Measurements from ENCODE around the gene RRP9. TPM values are rescaled to one million over a fixed set of nuclear protein-coding genes. Genes with fewer than 3 reads are reported as not detected.

The RRP9 gene
- total and polyA plus RNA-seq, 9 donors, result 4.9 to 32.7 (median 16.8) TPM

DNA sequence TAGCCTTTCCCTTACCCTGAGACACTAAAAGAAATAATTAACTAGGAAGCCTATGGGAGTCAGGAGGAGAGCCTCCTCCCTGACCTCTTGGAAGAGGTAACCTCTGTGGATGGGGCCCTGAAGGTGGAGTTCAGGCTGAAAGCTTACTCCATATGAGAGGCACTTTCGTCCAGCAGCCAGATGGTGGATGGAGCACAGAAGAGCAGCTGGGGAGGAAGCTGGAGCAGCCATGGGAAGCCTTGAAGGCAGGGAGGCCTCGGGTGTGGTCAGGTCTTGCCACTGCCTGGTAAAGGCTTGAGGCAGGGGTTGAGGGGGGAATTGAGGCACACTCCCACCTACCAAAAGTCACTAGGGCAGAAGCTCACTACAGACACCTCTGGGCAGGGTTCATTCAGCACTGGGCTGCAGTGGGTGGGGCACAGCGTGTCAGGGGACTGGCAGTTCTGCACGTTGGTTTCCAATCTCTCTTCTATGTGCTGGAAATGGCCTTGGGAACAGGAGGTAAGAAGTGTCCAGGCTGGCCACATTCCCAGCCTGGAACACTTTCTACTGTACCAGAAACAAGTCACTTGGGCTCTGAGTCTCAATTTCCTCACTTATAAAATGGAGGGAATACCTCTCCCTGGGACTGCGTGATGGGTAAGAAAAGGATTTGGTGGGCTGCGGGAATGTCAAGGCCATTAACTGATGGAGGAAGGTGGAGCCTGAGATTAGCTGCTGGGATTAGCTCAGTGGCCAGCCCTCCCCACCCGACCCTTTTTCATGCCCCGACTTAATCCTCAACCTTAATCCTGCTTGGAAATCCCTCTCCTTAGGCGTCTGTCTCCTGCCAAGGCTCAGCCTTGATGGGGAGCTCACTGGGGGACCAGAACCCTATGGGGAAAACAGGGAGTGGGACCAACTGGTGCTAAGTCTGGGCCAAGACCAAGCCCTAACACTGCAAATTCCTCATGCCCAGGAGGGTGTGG lies 20.2 kb upstream of the RRP9 start:
- Histone ChIP-seq H3K27ac (peak overlapping the region in 1 of 2 donors; percentile 55), H3K4me3 (no peak overlapping the region), H3K27me3 (no peaks in the 10 kb centered on the region), H3K36me3 (no peaks in the 10 kb centered on the region), H3K9me3 (no peaks in the 10 kb centered on the region), H3K4me1 (ENCODE audit: insufficient read depth) (peaks cover 15% of the 10 kb centered on the region)
- WGBS, 3 donors, result 35 to 45% (median 45%) methylated on average over 9 of the region's 9 CpGs
- peak in 2 of 5 donors; percentile 50 to 66 for DNase-seq
- intact Hi-C loops (cut with DNase I), result no loop called here
- TF ChIP-seq POLR2A (IDR thresholded peaks at IDR 0.05) (no peak), EP300 (IDR thresholded peaks at IDR 0.05) (no peak)
- TF ChIP-seq, protein P1, sequence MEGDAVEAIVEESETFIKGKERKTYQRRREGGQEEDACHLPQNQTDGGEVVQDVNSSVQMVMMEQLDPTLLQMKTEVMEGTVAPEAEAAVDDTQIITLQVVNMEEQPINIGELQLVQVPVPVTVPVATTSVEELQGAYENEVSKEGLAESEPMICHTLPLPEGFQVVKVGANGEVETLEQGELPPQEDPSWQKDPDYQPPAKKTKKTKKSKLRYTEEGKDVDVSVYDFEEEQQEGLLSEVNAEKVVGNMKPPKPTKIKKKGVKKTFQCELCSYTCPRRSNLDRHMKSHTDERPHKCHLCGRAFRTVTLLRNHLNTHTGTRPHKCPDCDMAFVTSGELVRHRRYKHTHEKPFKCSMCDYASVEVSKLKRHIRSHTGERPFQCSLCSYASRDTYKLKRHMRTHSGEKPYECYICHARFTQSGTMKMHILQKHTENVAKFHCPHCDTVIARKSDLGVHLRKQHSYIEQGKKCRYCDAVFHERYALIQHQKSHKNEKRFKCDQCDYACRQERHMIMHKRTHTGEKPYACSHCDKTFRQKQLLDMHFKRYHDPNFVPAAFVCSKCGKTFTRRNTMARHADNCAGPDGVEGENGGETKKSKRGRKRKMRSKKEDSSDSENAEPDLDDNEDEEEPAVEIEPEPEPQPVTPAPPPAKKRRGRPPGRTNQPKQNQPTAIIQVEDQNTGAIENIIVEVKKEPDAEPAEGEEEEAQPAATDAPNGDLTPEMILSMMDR (IDR thresholded peaks at IDR 0.05), result no peak

DNA sequence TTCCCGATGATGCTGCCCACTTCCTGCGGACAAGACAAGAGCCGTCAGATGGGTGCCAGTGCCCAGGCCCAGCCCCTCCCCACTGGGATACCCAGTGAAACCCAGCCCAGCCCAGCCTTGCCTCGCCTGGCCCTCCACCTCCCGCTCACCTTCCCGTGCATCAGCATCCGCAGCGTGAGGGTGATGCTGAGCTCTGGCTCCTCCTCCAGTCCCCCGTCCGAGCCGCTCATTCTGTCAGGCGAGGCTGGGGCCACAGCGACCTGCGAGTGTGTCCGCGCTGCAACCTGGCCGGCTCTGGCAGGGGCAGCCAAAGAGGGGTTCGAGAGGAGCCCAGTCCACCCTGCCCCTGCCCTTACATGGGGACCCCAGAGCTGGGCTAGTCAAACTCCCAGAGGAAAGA lies 19.3 kb upstream of the RRP9 start:
- no peak overlapping the region for H3K4me3 ChIP-seq
- H3K9me3 ChIP-seq, result no peaks in the 10 kb centered on the region
- H3K36me3 ChIP-seq, result no peaks in the 10 kb centered on the region
- DNase-seq, result peak in 1 of 5 donors; percentile 12
- H3K27ac ChIP-seq, result peak overlapping the region in 1 of 2 donors; percentile 55
- intact Hi-C loops (cut with DNase I), result no loop called here
- peaks cover 11% of the 10 kb centered on the region for H3K4me1 ChIP-seq (ENCODE audit: insufficient read depth)
- 89 to 91% (median 90%) methylated on average over 18 of the region's 18 CpGs for WGBS, 3 donors
- TF ChIP-seq EP300 (IDR thresholded peaks at IDR 0.05) (no peak), POLR2A (IDR thresholded peaks at IDR 0.05) (no peak)
- TF ChIP-seq, protein P1 (IDR thresholded peaks at IDR 0.05), result no peak
- H3K27me3 ChIP-seq, result no peaks in the 10 kb centered on the region

DNA sequence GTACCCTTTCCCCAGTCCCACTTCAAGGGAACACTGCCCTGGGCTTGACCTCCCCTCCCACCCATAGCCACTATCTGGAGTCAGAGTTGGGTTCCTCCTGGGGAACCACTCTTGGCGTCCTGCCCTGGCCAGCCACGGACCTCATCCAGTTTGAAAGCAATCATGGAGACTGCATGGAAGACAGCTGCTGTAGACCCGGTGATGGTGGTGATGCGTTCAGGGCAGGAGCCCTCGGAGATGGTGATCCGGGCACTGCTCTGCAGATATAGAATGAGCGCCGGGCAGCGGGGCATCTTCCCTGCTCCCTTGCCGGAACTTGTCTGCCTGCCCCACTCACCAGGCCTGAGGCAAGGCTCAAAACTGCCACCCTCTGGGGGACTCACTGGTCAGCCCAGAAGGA lies 18.7 kb upstream of the RRP9 start:
- H3K27ac ChIP-seq, result no peak overlapping the region
- H3K27me3 ChIP-seq, result no peaks in the 10 kb centered on the region
- TF ChIP-seq POLR2A (IDR thresholded peaks at IDR 0.05), result no peak
- TF ChIP-seq, protein P1 (IDR thresholded peaks at IDR 0.05), result no peak
- TF ChIP-seq EP300 (IDR thresholded peaks at IDR 0.05), result no peak
- intact Hi-C loops (cut with DNase I), result no loop called here
- peaks cover 14% of the 10 kb centered on the region for H3K4me1 ChIP-seq (ENCODE audit: insufficient read depth)
- H3K4me3 ChIP-seq, result no peak overlapping the region
- 81 to 87% (median 85%) methylated on average over 10 of the region's 10 CpGs for WGBS, 3 donors
- H3K36me3 ChIP-seq, result no peaks in the 10 kb centered on the region
- no peaks in the 10 kb centered on the region for H3K9me3 ChIP-seq
- DNase-seq, result peak in 1 of 5 donors; percentile 28

DNA sequence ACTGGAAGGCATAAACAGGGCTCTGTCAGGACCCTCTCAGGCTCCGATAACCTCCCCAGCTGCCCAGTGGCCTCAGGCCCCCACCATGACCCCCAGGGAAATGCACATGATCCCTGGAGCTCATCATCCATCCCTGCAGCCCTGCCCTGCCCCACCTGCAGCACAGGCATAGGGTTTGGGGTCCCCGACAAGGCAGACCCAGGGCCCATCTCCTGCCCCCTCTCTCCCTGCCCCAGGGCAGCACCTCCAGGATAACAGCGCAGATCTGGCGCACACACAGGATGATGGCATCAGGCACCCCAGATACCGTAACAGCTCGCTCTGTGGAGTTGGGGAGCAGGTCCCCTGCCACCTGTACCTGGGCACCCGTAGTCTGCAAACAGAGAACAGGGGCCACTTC lies 17.9 kb upstream of the RRP9 start:
- Histone ChIP-seq H3K4me1 (ENCODE audit: insufficient read depth) (peaks cover 14% of the 10 kb centered on the region), H3K4me3 (no peak overlapping the region), H3K27ac (no peak overlapping the region), H3K36me3 (no peaks in the 10 kb centered on the region), H3K9me3 (no peaks in the 10 kb centered on the region), H3K27me3 (no peaks in the 10 kb centered on the region)
- 94 to 98% (median 97%) methylated on average over 7 of the region's 7 CpGs for WGBS, 3 donors
- TF ChIP-seq EP300 (IDR thresholded peaks at IDR 0.05) (no peak), POLR2A (IDR thresholded peaks at IDR 0.05) (no peak)
- TF ChIP-seq, protein P1 (IDR thresholded peaks at IDR 0.05), result no peak
- peak in 1 of 5 donors; percentile 15 for DNase-seq
- intact Hi-C loops (cut with DNase I), result no loop called here
